Activated CD8-positive, alpha-beta memory T cell treated with anti-CD3 and anti-CD28 coated beads for 24 hours (primary cell): ENCODE measurements around the gene SLC12A3.
"Not testable (repeated sequence)": the region's sequence is repeated elsewhere in the genome, so short reads cannot be mapped to it uniquely, and the experiment has no call there.

ENCODE experiments used
- DNase-seq: peaks from one replicate; pipeline ENCODE4 v3.0.0-alpha.2; 2020

SLC12A3 gene

GRCh38 chr16:56929639-56930038 lies 64.6 kb downstream of the SLC12A3 start:
- DNase-seq: no peak

- no peak for DNase-seq
These were observed 65.7 kb downstream of the SLC12A3 start for GRCh38 chr16:56930486-56931270.

- no peak for DNase-seq
These were observed 66.4 kb downstream of the SLC12A3 start for GRCh38 chr16:56931271-56931891.

- DNase-seq: peak; percentile 99
These were observed 67.1 kb downstream of the SLC12A3 start, which contains the start of gene HERPUD1 for GRCh38 chr16:56931892-56932720. TSS of gene HERPUD1 (plus strand) at chr16:56932142. CDS start at chr16:56932245, 103 bp downstream.

GRCh38 chr16:56932721-56933619 lies 68.0 kb downstream of the SLC12A3 start:
- DNase-seq: peak; percentile 81

- no peak for DNase-seq
These were observed 69.0 kb downstream of the SLC12A3 start for GRCh38 chr16:56933828-56934598.

- DNase-seq: not testable (repeated sequence)
These were observed 69.7 kb downstream of the SLC12A3 start for GRCh38 chr16:56934599-56935145.

GRCh38 chr16:56935201-56935600 lies 70.2 kb downstream of the SLC12A3 start:
- no peak for DNase-seq

GRCh38 chr16:56936491-56936890 lies 71.5 kb downstream of the SLC12A3 start:
- no peak for DNase-seq

- no peak for DNase-seq
These were observed 71.9 kb downstream of the SLC12A3 start for GRCh38 chr16:56936950-56937349.

GRCh38 chr16:56938664-56939513 lies 73.9 kb downstream of the SLC12A3 start:
- no peak for DNase-seq

- no peak for DNase-seq
These were observed 74.8 kb downstream of the SLC12A3 start for GRCh38 chr16:56939801-56940200.

- DNase-seq: no peak
These were observed 76.1 kb downstream of the SLC12A3 start for GRCh38 chr16:56941092-56941491.

GRCh38 chr16:56941856-56942331 lies 76.9 kb downstream of the SLC12A3 start:
- DNase-seq: no peak

GRCh38 chr16:56943761-56944375 lies 78.9 kb downstream of the SLC12A3 start:
- DNase-seq: no peak

- DNase-seq: peak; percentile 74
These were observed 80.2 kb downstream of the SLC12A3 start for GRCh38 chr16:56944954-56945839.

GRCh38 chr16:56945847-56946527 lies 81.0 kb downstream of the SLC12A3 start:
- no peak for DNase-seq
